GM21515 (cell line): Measurements from ENCODE around the gene NYAP2.

ENCODE experiments used
- ATAC-seq: cut with Tn5 transposase; IDR thresholded peaks from one replicate; pipeline ENCODE4 v1.9.1; 2021; ENCODE audit not compliant: unreplicated experiment

The NYAP2 gene

DNA sequence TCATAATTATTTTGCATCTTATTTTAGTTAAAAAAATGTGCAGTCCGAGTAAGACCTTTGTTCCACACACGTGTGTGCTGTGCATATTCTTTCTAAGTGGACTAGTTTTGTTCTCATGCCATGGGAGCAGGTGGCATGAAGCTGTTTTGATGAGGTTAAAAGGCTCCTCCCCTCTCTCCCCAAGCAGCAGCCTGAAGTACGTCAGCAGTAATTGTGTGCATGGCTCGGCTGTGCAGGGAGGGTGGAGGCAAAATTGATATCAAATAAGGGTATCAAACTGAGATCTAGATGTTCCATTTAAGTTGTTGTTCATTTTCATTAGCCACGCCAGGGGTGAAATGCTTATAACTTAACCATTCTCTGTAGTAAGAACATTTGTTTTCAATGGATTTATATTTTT, at the start of gene NYAP2:
NYAP2 (plus strand) TSS at position 207 of the 400 bp plus-strand sequence. CDS start 9,171 bp downstream, outside the sequence.
- no peak for ATAC-seq

DNA sequence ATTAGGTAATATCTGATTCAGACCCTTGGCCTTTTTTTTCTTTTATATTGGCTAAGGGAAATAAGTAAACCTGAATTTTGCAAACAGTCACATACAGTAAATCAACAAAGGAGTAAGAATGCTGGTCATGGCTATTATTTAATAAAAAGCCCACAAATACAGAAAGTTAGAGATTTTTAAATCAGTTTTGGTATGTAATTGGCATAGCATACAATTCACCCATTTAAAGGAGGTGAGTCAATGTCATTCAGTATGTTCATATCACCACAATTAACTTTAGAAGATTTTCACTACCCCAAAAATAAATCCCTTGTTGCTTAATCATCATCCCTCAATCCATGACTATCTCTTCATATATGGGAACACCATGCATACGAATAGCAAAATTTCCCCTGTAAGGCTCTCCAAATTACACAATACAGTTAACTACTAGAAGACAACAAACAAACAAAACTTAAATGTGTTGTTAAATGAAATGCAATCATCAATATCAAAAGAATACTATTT, 45.9 kb upstream of the NYAP2 start:
- no peak for ATAC-seq

DNA sequence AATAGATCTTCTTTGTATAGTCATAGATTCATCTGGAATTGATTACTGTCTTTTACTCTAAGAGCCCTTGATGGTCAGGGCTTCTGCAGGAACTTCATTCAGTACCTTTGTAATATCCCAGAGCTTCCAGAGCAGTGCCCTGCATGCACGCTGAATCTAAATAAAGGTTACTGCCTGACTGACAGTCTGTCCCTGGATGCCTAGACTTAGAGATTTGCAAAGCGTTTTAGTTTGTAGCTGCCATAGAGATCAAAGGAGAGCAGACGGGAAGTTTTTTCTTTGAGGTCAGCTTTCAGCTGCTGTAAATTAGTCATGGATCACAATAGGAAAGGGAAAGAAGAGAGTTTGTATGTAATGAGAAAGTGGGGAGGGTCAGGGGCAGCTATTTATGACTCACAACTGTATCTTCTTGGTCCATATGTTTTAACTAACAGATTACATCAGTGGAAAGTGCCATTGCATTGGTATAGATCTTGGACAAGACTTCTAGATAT, 45.2 kb upstream of the NYAP2 start:
- no peak for ATAC-seq

DNA sequence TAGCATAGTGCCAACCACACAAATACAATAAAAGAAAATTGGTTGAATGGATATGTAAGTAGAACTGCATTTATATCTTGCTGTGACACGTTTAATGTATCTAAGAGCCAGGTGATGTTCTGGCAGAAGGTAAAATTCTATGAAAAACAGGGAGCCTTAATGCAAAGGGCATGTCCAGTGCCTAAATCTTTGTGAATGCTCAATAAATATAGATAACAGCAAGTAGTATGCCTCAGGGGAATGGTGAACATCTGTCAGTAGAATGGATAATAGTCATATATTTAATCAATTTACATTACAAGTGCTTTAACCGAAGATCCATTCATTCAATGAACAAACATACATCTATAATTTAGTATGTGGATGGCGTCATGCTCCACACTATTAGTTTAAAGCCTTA, 43.7 kb upstream of the NYAP2 start:
- ATAC-seq: no peak

DNA sequence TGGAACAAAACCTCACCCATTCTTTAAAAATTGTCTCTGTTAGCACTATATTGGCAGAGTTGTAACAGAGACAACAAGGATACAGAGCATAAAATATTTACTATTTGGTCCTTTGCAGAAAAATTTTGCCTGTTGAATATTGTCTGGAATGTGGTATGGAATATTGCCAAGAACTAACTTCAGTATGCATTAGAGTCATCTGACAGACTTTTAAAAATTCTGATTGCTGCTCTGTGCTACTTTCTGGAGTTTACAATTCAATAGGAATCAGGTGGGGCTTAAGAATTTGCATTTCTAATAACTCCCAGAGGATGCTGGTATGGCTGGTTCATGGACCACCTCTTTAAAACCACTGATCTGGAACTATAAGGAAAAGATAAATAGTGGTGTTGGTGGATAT, 32.8 kb upstream of the NYAP2 start:
- ATAC-seq: no peak

DNA sequence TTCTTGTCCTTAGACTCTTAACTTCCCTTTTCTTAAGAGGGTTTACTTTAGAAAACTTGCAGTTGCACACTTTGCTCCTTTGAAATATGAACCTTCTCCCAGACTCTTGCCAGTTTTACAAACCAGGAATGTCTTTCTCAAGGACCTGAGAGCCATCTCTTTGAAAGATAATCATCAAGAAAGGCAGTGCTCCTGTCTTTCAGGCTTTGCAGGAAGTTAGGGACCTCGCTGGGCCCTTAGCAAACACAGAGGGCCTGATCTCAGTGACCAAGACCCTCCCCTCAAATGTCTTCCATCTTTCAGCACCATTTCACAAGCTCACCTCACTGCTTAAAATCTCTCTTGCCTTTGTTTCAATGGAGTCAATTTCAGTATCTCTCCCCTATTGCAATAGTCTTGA, 32.0 kb upstream of the NYAP2 start:
- ATAC-seq: no peak

DNA sequence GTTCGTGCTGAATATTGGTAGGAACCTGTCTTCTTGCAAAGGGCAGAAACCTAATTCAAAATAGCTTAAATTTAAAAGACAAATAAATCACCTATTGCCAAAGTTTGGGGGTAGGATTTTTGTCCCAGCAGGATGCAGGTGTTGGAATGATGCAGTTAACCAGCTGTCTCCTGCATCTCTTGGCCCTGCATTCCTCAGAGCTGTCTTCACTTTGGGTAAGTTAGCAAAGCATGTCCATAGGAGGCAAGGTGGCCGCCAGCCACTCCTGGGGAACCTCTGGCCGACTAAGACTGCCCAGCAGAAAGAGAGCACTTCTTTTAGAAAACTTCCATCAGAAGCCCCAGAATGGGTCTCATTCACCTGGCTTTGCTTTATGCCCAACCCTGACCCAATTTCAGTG, 20.5 kb upstream of the NYAP2 start:
- ATAC-seq: no peak

DNA sequence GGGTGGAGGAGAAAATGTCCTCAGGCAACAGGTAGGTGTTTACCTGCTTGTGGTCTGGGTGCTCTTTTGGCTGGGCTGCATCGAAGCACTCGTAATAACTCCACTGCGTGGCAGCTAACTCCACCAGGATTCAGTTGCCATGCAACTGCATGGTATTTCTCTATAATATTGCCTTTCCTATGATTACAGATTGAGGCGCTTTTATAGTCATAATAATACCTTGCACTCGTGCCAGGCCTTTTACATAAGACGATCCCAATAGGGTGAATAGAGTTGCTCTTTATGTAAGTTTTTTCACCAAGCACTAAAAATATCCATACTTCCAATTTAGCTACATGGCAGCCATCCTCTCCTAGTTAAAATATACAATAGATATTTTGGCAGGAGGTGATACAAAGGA, 19.7 kb upstream of the NYAP2 start:
- no peak for ATAC-seq

DNA sequence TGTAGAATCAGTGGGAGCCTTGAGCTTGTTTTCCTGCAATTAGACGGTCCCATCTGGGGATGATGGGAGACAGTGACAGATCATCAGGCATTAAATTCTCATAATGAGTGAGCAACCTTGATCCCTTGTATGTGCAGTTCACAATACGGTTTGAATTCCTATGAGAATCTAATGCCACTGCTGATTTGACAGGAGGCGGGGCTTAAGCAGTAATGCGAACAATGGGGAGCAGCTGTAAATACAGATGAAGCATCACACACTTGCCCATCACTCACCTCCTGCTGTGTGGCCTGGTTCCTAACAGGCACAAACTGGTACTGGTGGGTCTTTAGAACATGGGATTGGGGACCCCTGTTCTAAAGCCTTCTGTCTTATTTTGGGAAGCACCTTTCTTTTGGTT, 17.9 kb upstream of the NYAP2 start:
- no peak for ATAC-seq

DNA sequence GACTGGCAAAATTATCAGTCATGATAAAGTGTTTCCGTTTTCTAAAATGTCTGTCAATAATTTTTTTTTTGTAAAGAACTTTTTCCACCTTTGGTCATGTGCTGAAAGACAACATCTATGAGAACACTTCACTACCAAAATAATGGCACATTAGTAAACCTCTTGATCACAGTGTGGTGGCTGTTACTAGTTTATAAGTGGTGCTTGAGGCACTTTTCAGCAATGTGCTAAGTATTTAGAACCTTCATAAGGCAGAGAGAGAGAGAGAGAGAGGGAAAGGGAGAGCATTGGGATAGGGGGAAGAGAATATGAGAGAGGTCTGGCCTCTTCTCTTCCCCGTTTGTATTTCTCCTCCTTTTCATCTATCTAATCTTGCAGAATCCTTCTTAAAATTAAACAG, 1.1 kb upstream of the NYAP2 start:
- ATAC-seq: no peak

DNA sequence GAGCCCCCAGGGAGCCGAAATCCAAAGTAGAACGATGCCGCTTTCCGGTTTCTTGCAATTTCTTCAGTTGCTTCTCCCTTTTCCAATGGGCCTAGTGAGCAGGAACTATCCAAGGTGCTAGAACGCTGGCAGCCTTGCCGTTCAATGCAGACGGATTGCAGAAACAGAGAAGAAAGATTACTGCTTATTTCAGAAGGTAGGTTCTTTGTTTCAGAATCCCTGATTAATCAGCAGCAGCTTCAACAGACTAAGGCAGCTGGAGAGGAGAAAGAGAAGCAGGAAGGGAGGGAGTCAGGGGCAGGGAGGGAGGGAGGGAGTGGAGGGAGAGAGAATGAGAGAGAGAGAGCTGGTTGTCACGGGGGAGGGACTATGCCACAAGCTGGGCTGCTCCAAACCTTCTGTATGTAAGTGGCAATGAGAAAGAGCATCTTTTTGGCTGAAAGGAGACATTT, 576 bp downstream of the NYAP2 start:
- ATAC-seq: no peak

DNA sequence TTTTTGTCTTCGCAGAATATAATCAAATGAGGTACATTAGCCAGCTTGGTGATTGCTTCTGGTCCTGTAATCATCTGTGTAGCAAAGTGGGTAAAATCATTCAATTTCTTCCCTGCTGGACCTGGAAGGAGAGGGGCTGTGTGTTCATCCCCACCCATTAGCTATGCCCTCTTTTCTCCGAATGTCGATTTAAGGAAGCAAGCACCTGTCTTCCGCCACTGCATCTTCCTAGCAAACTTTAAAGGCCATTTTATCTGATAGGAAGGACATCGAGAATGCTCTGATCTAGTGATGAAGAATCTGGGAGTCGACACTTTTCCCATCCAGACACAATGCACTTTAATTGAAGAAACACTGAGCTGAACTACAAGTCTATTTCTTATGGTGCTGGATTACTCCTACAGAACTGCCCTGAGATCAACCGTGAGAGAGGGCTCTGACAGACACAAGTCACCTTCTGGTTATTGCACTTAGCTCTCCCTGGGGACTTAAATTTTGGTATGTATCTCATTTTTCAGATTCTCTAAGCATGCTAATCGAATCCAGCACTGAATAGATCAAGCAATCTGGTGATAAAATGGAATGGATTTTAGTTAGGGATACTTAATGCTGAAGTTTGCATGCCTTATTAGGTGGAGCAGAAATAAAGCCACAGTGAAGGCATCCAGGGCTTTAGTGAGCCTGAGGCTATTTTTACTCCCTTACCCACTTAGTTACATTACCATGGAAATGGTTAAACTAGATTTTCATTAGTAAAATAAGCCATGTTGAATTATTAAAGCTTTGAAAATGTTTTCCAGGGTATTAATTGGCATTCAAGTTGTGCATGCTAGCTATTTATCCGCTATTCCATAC, 1.3 kb downstream of the NYAP2 start:
- no peak for ATAC-seq

DNA sequence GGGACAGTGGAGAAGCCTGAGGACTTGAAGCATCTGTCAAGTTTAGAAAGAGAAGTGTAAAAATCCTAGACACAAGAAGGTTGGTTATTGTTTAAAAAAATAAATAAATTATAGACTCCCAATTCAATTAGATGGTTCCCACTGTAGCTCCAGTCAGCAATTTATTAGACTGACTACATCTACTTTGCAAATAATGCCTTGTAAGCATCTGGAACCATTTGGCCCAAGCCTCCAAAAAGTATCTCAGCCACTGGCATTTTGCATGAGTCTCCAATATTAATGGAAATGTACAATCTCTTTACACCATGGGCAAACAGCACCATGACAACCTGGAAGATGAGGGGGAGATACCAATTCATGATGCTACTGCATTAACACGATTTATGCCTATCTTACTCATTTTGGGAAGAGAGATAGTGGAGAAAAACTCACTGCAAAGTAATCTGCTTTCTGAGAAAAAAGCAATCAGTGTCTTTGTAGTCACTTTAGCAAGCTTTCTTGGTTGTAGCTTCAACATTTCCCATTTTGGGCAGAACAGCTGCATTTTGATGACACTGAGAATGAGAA, 2.8 kb downstream of the NYAP2 start:
- no peak for ATAC-seq

DNA sequence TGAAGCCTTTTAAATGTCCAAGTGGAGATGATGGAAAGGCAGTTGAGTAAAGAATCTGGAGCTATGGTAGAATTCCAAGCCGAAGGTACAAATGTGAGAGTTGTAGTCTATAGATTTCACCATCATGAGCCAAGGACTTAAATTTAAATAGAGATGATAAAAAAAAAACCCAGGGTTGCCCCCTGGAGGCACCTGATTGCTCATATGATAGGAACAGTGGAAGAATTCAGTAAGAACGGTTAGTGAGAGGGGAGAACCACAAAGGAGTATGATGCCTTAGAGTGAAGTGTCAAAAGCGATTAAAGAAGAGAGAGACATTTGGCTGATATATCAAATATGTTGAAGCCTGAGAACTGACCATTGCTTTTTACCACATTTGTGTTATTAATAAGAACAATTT, 11.9 kb downstream of the NYAP2 start:
- no peak for ATAC-seq

DNA sequence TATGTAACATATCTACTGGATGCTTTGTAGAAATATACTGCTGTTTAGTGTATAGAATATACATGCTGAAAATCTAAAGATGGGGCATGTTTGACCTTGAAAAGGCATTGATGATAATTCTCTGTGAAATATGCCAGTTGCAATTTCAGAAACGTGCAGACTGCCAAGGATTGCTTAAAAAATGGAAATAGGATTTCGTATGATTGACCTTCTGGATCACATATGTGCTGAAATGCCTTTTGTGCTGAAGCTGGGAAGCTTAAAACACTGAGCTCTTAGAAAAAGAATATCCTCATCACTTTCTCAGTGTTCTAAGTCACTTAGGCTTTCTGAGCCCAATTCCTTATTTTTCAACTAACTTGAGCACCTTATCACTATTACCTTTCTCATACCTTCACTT, 14.3 kb downstream of the NYAP2 start:
- ATAC-seq: no peak

DNA sequence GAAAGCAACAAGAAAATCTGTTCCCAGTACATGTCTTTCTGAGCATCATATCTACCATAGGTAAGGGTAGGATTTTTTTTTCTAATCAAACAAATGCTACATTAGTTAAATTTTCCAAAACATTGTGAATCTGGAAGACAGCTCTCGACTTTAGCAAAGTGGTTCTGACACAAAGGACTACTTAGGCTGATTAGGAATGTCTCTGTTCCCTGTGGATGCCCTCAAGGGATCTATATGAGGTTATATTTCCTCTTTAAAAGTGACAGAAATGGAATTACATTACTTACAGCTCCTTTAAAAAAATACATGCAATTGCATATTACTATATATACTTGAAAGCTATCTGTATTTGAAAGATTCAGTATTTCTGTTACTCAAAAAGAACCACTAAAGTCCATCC, 15.4 kb downstream of the NYAP2 start:
- ATAC-seq: no peak

DNA sequence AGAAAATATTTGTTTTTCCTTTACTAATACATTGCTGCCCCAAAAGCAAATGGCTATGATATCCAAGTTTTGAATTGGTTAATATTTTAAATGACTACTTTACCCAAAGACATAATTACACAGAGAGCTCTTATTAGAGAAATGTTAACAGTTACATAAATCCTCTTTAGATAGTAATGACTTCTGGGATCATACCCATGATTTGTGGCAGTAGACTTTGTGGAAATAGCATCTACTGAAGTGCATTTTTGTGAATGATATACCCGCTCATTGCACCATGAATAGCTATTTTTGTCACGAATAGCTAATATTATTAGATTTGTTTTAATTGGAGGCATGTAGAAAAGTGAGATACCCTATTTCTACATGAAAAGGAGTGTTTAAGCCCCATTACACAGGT, 15.8 kb downstream of the NYAP2 start:
- no peak for ATAC-seq

DNA sequence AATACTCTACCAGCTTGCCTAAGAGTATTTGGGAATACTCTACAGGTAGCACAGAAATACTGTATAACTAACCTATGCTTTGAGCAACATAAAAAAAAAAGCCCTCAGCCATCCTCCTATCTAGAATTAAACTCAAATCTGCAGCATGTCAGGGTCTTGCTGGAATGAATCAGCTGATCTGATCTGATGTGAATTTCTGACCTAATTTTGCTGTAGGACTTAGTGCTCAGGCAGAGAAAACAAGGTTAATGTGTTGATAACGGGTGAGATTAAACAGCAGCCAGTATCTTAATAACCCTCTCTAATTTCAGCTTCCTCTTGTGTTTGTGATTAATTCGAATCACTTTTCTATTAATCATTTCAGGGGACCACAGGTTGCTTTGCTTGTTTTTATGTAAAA, 16.3 kb downstream of the NYAP2 start:
- no peak for ATAC-seq

DNA sequence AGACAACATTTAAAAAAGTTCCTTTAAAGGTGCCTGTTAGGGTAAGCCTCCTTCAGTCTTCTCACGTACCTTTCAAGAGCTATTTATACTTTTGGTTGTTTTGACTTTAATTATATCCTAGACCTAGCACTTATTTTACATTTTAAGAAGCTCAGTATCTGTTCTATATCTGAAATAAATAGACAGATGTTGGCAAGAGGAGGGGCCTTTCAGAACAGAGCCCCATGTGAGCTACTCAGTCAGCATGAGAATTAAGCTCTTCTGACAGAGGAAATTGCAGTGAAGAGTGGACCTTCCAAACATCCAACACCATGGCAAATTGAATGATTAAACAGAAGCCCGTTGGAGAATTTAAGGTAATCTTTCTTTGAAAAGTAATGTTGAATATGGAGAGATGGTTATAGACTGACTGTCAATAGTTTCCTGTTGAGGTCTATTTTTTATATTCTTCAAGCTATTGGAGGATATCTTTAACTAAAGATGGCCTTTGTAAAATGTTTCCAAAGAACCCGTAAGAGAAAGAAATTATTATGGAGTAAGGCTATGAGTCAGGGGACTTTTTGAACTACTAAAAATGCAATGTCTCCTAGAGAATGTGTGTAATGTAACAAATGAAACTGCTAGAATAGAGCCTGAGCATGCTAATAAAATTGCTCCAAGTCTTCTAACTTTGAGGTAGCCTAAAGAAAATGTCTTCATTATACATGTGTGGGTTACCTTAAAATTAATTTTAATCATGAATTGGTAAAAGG, 17.3 kb downstream of the NYAP2 start:
- no peak for ATAC-seq

DNA sequence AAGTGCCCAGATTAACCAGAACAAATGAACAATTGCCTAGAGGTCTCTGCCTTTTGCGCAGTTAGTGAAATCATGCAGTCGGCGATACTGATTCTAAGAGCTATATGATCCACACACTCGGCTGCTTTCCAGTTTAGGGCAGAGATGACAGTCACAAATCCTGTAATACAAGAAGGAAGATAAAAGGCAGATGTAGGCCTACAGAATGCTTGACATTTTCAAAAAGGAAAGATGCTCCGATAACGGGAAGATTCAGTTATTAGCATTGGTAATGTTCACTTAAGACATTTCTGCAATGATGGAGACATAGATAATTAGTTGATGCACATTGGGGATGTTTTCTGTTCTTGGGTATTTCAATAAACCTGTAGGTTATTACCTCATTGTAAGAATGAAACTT, 19.5 kb downstream of the NYAP2 start:
- no peak for ATAC-seq

DNA sequence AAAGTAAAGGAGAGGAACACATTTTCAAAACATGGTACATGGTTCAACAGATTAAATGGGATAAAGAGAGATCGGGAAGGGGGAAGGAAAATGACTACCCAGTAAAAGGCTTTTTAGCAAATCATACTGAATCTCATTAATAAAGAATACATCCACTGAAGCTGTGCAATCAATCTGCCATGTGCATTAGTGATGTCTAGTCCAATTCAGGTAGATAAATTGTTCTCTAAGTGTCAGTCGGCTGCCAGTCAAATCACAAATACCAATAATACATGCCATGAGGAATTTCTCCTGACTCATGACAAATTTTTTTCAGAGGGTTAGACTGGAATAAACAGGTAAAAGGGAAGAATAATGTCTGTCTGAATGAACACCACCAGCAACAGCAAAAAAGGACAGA, 22.6 kb downstream of the NYAP2 start:
- ATAC-seq: no peak

DNA sequence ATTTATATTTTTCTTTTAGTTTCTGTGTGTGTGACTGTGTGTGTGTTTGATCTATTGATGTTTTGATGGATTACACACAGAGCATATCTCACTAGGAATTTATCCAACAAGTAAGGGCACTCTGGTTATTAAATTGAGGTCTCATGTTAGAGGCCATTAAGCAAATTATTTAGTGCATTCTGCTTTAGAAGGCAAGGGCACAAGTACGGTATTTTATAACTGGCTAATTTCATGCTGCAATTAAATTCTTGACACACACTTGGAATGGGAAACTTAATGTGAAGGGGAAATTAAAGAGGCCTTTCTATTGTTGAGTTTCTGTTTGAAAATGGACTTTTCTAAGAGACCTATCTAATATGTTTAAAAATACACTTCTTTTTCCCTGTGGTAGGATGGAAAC, 25.8 kb downstream of the NYAP2 start:
- no peak for ATAC-seq
